ENCODE measurements around the gene ELAVL4.

ELAVL4 gene

GRCh38 chr1:50236656-50237055 is 127.9 kb downstream of the ELAVL4 start:
- no peak for TF ChIP-seq CTCF (IDR thresholded peaks at IDR 0.05)

GRCh38 chr1:50237056-50237455 is 128.3 kb downstream of the ELAVL4 start:
- TF ChIP-seq CTCF (IDR thresholded peaks at IDR 0.05), result no peak

- TF ChIP-seq CTCF (IDR thresholded peaks at IDR 0.05), result no peak
These were observed 135.2 kb downstream of the ELAVL4 start for GRCh38 chr1:50243939-50244338.

GRCh38 chr1:50246869-50247268 is 138.1 kb downstream of the ELAVL4 start:
- no peak for TF ChIP-seq CTCF (IDR thresholded peaks at IDR 0.05)

DNA sequence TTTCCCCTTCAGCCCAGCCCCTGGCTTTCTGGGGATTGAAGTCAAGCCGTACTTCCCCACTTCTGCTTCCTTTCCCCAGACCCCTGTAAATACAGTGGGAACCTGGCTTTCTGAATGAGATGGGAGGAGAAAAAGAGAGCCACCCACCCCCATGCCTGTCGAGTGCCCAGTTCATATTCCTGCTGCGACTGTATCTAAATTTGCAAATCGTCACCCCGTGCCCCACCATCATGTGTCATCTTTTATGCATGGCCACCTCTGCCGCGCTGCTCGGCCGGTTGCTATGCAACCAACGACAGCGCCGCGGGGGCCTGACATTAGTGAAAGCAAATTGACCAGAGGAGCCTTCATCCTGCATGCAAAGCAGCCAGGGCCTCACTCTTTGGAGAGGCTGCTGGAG is 143.0 kb downstream of the ELAVL4 start:
- no peak for TF ChIP-seq CTCF (IDR thresholded peaks at IDR 0.05)

DNA sequence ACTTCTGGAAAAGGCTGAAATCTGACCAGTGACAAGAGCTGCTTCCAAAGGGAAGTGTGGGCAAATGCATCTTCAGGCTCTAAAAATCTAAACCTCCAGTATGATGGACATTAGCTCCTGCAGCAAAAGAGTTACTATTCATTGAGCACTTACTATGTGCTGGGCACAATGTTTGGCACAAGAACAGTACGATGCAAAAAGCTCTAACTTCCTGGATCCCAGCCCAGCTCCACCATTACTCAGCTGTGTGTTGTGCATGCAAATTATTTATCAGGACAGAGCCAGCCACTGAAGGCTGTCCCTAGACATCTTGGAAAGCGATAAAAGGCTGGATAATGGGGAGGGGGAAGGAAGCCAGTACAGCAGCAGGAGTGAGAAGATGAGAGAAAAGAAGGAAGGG is 143.5 kb downstream of the ELAVL4 start:
- TF ChIP-seq CTCF (IDR thresholded peaks at IDR 0.05), result no peak
